GM21619 (cell line): ENCODE data around the gene DAB2.

ENCODE experiments used
- ATAC-seq: cut with Tn5 transposase; IDR thresholded peaks from one replicate; pipeline ENCODE4 v1.9.1; 2021; ENCODE audit not compliant: unreplicated experiment

The DAB2 gene

DNA sequence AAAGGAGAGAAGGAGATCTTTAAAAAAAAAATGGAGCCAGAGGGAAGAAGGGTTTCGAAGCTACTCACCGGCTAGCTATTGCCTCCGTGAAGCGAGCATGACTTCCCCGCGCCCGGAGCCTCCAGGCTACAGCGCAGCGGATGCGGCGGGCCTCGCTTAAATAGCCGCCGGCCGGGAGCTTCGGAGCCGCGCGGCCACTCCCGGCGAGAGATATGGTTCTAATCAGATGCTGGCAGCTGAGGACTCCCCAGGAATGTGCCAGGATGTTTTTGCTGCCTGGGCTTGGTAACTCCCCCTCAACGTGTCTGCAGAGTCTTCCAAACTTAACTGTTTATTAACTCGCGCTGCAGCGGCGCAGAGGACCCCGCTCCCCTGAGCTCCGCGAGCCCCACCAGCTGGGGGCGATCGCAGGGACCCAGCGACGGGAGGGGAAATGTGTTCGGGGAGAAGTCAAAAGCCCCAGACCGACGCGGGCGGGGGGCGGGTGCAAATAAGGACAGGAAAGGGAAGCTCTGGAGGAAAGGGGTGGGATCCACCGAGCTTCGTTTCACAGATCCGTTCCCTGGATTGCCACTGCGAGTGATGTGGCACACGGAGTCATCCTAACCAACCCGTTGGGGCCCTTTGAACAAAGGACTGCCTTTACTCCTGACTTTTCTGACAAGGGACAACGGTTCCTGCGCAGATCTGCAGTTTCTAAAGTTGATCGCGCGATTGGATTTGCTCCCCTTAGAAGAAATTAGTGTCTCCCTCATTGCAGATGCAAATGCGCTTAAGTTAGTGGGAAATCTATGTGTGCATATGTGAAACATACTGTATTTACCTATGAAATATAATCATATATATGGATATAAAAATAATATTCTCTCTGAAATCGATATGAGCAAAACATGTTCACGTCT, at the start of gene DAB2:
DAB2 (minus strand) TSS at position 245 of the 902 bp plus-strand sequence. CDS start 30,660 bp downstream, outside the sequence.
- peak; percentile 61 for ATAC-seq

DNA sequence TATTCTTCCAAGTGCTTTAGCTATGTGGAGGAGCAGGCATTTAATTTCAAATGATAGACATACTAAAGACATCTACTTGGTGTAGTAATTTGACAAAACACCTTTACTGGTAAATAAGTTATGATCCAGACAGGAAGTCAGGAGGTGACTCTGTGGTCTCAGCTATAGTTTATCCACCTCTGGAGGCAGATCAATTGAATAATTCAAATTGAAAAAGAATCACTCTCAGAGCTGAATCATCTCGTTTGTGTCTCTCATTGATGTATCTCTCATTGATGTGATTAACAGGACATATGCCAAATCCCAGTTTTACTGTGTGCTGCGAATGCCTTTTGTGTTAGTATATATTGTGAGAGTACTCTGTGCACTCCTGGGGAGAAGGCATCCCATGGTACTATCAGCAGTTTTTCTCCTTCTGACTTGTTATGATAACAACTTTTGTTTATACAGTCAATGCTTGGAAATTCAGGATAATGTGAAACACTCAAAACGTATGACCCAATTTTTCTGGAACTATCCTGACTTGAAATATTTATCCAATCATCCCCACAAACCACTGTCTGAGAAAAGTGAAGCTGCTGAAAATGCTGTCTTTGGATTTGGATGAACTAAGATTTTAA, 48.5 kb upstream of the DAB2 start:
- ATAC-seq, result no peak

DNA sequence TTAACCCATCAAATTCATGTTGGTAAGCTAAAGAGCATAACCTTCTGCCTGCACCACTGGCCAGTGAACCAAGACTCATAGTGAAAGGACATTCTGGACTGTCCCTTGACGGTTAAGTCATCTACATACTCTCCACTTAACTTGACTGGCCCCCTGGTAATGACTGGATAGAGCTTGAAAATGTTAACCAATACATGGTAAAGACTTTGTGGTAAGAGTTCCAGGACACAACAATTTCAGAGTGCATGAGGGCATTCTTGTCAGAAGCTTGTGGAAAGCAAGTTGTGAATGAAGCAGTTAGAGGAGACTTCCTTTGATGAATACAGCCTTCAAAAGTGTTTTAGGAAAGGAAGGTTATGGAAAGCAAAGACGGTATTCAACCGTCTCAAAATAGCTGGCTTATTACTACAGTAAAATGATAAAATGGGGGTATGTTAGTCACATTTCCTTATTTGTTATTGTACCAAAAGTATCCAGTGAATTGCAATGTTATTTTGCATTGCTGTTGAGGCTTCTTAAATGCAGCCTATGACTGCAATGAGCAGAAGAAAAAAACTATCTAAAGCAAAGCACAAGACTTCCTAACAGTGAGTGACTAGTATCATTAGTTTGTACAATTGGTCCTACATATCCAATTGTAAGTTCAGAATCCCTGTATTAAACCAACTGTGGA, 47.2 kb upstream of the DAB2 start:
- no peak for ATAC-seq

DNA sequence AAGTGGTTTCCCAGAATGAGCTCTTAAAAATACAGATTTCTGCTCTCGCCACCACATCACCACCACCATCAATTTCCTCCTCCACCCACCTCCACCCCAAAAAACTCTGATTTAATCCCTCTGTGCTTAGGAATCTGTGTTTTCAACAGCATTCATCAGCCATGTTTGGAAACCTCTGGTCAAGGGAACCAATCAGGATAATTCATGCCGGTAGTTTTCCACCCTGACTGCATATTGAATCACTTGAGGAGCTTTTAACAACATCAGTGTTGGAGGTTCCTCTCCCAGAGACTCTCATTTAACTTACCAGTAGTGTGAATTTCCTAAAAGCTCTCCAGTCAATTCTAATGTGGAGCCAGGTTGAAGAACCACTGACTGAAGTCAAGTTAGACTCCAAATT, 46.0 kb upstream of the DAB2 start:
- ATAC-seq, result no peak

DNA sequence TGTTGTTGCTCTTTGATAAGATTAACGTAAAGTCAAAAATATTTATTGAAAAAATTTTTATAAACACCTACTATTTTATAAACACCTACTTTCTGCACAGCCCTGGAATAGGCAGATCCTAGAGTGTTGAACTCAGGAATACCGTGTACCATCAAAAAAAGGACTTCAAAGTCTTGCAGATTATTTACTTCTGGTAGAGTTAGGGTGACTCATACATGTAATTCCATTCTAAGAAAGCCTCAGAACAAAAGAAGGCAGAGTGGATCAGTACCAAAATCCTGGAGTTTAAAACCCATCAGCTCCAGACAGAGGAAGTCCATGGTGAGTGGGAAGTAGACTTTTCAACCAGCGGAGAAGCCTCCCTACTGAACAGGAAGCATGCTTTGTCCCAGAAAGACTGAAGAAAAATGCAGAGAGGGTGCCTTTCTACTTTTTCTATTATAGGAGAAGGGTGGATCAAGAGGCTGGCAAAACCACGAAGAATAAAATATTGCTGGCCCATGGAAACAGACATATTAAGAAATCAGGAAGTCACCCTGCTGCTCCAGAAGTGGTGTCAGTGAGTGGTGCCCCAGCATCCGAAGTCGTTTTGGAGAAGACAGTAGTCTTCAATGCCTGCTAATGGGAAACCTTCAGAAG, 45.1 kb upstream of the DAB2 start:
- no peak for ATAC-seq

DNA sequence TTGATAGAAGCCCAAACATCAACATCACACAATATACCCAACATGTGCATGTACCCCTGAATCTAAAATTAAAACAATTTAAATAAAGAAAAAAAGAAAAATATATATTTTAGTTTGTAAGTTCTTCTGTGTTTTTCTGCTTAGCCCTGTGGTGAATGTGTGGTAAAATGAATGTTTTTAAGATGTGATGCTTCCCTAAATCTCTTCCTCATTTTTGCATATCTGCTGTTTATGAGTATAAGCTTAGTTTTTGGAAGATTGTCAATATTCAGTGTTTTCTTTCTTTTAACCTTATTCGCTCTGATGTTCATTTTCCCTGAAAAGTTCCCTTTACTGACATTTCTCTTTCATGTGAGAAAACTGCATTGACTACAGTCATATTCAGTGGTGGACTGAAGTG, 44.4 kb upstream of the DAB2 start:
- no peak for ATAC-seq

DNA sequence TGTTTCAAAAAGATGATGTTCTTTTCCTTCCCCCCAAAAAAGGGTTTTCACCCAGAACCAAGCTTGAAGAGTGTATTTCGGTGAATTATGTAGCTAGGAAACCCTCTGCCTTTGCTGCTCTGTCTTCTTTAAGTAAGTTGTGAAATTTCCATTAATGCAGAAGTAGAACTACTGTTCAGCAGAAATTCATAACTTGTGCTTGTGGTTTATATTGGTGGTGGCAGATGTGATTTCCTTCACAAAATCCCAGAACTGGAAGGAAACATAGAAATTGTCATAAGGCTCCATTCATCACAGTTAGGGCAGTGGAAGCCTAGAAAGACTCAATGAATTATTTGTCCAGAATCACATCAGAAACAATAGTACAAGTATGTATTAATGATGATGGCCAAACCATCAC, 42.1 kb upstream of the DAB2 start:
- ATAC-seq, result no peak

DNA sequence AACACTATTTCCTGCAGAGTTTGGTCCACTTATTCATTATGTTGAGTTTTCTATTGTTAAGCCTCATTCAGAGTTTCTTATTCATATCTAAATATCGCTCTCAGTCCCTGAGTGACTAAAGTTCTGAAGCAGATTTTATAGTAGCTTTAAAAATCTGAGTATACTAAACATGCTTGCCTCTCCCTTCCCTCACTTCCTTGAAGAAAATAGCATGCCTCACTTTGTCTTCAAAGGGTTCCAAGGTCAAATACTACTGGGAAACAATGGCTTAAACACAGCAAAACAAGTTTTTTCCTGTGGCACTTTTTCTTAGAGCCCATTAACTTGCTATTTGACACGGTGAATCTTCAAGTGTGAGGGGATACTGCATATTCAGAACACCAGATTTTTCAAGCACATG, 41.1 kb upstream of the DAB2 start:
- no peak for ATAC-seq

DNA sequence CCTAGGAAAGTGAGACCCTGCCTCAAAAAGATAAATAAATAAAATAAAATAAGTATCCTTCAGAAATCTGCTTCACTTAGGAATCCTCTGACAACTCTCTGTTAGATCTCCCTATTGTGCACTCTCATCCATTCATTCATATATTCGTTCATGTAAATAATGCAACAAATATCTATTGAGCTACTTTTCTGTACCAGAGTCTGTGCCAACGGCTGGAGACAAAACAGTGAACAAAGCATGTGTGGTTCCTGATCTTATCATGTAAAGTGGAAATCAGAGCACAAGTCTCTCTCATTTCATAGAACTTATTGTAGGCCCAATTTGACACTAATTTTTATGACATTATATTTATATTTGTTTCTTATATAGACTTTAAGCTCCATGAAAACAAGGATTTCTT, 40.3 kb upstream of the DAB2 start:
- no peak for ATAC-seq

DNA sequence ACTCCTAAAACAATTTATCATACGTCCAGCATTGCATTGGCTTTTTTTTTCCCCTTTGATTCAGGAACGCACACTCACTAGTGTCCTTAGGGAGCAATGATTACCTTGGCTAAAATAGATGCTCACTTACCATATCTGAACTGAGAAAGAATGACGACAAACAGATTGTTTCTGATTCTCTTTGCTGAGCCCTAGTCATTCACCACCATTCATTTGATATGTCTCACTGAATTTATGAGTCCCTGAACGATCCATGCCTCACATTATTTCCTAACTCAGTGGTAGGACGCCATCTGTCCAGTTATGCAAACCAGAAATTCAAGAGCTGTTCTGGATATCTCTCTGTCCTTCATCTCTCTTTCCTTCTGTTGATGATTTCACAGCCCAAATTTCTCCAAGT, 39.3 kb upstream of the DAB2 start:
- ATAC-seq, result no peak

DNA sequence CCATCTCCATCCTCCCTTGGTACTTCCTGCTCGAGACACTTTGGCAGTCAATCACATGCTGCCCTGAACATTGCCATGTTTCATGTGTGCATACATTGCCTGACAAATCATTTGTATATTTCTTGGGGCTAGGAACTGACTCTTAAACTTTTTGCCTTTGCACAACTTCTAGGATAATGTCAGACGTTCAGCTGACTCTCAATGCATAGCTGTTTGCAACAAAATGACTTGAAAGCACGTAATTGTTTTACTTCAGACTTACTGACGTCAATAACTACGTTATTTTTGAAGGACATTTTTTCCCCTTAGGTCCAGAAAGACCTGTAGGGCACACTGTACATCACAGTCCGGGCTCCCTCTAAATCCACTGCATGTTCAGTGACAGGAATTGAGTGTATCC, 37.4 kb upstream of the DAB2 start:
- no peak for ATAC-seq

DNA sequence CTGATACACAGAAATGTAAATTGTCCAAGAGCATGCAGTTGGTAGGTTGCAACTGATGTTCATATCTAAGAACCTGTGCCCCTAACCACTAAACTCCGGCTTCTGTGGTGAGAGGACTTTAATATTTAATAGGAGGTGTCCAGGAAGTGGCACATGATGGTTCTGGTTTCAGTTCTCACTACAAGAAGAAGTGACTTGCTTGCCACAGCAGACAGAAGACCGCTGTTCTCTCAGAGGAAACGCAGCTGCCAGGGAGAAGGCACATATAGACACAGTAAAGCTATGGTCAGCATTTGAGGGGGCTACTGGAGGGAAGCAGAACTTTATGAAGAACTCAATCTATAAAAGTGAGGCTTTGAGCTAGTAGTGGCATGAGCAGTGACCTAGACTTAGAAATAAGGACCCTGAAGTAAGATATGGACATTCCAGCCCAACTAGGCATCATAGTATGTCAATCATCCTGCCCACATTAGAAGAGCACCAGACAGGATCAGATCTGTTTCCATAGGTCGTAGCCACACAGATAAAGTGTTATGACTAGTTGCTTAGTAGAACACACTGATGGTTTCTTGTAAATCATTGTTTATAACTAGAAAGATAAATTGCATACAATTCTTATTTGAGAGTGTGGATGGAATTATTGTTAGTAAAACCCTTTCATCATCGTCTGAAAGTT, 36.4 kb upstream of the DAB2 start:
- peak; percentile 76 for ATAC-seq

DNA sequence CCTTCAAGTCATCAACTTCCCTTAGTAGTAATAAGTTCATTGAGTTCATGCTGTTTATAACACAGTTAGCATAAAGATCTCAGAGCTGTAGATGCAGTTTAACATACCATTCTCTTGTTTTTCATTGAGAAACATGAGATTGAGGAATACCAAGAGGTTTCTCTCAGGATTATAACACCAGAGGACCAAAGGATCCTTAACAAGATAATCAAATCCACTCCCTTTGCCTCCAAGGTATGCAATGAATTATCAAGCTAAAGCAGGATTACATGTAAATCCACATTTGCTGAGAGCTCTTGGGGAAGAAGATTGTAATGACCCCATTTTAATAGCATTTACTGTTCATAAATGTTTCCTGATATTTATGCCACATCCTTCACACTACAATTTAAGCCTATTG, 35.1 kb upstream of the DAB2 start:
- no peak for ATAC-seq

DNA sequence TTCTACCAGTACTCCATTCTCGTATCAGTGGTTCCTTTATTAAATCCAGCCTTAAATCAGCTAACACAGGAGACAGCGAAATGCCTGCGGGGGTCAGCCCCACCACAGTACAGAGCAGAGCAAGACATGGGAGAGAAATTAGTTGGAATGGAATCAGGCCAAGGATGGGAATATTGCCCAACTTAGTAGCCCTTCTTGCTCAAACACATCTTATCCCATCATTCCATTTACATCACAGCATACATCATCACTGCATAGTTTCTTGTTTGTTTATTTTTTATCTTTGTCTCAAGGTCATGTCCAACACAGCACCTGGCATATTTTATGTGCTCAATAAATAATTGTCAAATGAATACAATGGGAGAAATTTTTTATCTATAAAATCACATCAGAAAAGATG, 34.3 kb upstream of the DAB2 start:
- no peak for ATAC-seq

DNA sequence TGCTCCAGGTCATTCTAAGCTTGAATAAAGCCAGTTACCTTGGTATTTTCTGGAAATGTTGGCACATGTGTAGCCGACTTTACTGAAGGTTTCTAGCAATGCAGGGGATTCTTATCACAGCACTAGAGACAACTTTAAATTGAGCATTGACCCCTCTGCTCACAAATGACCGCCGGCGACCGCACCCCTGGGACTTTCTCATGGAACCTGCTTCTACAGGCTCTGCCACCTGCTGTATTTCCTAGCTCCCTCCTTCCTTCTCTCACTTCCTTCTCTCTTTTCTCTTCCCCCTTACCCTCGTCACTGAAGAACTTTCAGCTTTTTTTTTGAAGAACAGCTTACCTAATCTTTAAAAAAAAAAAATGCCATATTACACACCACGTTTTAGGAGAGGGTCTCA, 30.9 kb upstream of the DAB2 start:
- ATAC-seq, result no peak

DNA sequence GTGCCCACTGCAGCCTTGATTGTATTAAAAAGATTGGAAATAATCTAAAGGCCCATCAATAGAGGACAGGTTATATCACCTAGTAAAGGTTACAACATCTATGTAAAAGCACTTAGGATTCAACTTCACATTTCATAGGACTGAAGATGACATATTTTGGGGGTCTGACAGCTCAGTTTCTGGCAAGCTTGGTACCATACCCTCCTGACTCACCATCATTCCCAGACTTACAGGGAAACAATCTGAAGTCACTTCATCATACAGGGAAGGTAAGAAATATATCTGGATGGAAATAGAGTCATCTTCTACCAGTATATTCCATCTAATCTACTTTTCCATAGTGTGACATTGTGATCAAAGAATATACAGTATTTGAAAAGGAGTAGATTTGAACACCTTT, 28.8 kb upstream of the DAB2 start:
- no peak for ATAC-seq

DNA sequence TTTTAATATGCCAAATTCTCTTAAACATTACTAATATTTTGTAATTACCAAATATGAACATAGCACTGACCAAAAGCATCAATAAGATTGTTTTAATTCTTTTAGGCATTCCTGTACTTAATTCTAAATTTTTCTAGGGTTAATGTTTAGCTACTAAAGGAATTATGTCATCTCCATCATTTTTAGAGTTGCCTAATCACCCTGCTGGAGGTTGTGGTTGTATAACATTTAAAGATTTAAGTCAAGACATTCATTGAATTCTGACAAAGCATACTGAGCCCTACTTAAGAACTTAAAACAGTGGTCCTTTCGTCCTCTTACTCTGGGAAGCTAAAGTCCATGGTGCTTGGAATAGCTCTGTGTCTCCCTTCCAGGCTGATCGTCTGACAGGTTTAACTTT, 28.1 kb upstream of the DAB2 start:
- ATAC-seq, result no peak

DNA sequence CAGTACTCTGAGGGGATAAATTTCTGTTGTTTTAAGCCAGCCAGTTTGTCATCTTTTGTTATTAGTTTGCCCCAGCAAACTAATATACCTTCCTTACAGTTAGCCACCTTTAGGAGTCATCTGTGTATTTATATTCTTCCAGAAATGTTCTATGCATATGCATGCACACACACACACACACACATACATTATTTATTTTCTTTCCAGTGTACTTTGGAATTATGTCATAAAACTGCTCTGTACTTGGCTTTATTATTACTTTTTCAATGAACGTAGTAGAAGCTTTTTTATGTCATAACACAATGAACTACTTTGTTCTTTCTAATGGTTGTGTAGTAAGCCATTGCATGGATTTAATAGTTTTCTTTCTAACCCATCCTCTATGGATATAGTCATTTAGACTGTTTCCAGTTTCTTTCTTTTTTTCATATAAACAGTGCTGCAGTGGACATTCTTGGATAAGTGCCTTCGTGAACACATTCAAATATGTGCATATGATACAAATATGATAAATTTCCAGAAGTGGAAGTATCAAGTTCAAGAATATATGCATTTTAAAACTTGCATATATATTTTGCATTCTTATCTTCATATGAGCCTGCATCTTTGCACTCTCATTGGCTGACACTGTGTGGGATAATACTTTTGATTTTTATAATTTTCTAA, 26.6 kb upstream of the DAB2 start:
- ATAC-seq, result no peak

DNA sequence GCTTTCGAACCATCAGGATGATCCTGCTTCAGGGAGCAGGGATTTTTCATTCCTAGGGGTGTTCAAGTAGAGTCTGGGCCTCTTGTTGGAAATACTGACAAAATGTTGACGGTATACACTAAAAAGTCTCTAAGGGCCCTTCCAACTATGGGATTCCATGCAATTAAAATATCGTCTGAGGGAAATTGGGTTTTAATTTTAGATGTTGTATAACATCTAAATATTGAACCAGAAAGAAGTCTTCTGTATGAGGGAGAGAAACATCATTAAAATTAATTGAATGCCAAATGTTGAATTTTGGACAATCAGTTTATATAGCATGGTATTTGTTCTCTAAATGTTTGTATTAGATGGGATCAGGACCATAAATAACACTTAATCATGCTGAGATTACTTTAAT, 25.7 kb upstream of the DAB2 start:
- no peak for ATAC-seq

DNA sequence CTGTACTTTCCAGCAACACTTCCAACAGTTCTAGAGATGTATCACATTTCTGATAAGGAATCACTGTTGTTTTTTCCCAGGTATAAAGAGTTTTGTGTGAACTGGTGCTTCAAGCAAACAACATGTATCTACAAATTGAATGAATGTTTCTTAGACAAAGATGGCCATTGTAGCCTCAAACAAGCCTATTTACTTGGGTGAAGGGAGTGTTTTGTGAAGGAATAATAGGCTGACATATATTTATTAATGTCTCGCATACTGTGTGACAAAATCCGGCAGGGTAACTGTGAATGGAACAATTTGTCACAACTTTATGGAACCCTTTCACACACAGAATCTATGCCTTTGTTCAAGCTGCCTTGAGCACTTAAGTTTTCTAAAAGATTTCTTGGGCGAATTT, 24.8 kb upstream of the DAB2 start:
- ATAC-seq, result no peak
